Measurements from ENCODE around the gene TRIM2.

- TF ChIP-seq CTCF (IDR thresholded peaks at IDR 0.05 in 4 of 5, conservative IDR thresholded peaks at IDR 0.05 in 1 of 5) (no peak), POLR2A (IDR thresholded peaks at IDR 0.05) (no peak)
Measured at GRCh38 chr4:153181700-153182099, 22.5 kb upstream of the TRIM2 start.
